K562 (cell line): ENCODE data around the gene ZKSCAN5. TPM values are rescaled to one million over a fixed set of nuclear protein-coding genes. Genes with fewer than 3 reads are reported as not detected.

Source experiments
- ATAC-seq: fragments of 200-7000 bp; cut with Tn5 transposase; 3 replicates; pipeline ENCODE4 v1.9.1; 2020; ENCODE audit warnings: moderate library complexity
- BruUV-seq: library from RNA; stranded (reverse); fragments of 400-500 nt; replicated peaks from 2 replicates; lab custom pipeline; 2021; lab: Mats Ljungman, UMichigan
- CTCF ChIA-PET: fragments of 300-600 bp; formaldehyde crosslinking; extraction: SDS; loops from one replicate; lab custom pipeline; 2021; ENCODE audit warnings: low intra/inter-chr PET ratio; lab: Yijun Ruan, JAX
- POLR2A ChIA-PET: fragments of 300-600, 350-650 bp; sonication (Branson Sonifier 250); formaldehyde crosslinking; extraction: SDS; loops from one replicate; lab custom pipeline; 2021; ENCODE audit warnings: antibody characterized with exemption, inconsistent platforms; lab: Yijun Ruan, JAX
- DNase-seq, 4 experiments: peaks; one replicate each; pipeline versions ENCODE4 v3.0.0 to v3.0.0-alpha.2; 2011 to 2018; ENCODE audit warnings: low spot score in 3 of 4, mixed read lengths in 3 of 4; ENCODE audit errors: extremely low read depth in 1 of 4
- FAIRE-seq: peaks from 2 replicates; lab custom pipeline; 2011; peaks lifted over from hg19 to GRCh38; lab: Jason Lieb, UNC
- H2AFZ ChIP-seq: 2 replicates; pipeline ENCODE4 v1.6.0; 2011; ENCODE audit warnings: low read depth, low read length, control low read depth, inconsistent platforms
- H3K27ac ChIP-seq: fragments of 200-600 bp; 3 replicates; pipeline ENCODE4 v1.8.0; 2011; ENCODE audit warnings: low read depth, mild to moderate bottlenecking, control low read depth, inconsistent platforms, low read length, moderate library complexity, mixed read lengths; ENCODE audit errors: extremely low read depth
- H3K27me3 ChIP-seq, 2 experiments: fragments of 300-600 bp in 1 of 2; 2 replicates in 1 of 2; 3 replicates in 1 of 2; pipeline versions ENCODE4 v1.6.0 to v1.8.0; 2011; ENCODE audit warnings: inconsistent platforms in 2 of 2, low read length in 2 of 2, mild to moderate bottlenecking in 1 of 2, mixed read lengths in 1 of 2, moderate library complexity in 1 of 2; ENCODE audit not compliant: control insufficient read depth in 2 of 2, insufficient read depth in 2 of 2
- H3K36me3 ChIP-seq: fragments of 300-600 bp; 3 replicates; pipeline ENCODE4 v1.8.0; 2011; ENCODE audit warnings: mild to moderate bottlenecking, low read length, inconsistent platforms; ENCODE audit not compliant: control insufficient read depth, insufficient read depth
- H3K4me1 ChIP-seq, 2 experiments: fragments of 200-600 bp in 1 of 2; replicated peaks in 1 of 2; 2 replicates in 1 of 2; 3 replicates in 1 of 2; pipeline versions ENCODE4 v1.5.1 to v1.8.0; 2011; ENCODE audit warnings: inconsistent platforms in 2 of 2, low read length in 2 of 2, mild to moderate bottlenecking in 1 of 2, mixed read lengths in 1 of 2, moderate library complexity in 1 of 2; ENCODE audit not compliant: control insufficient read depth in 2 of 2, insufficient read depth in 2 of 2
- H3K4me2 ChIP-seq: 2 replicates; pipeline ENCODE4 v1.6.1; 2011; ENCODE audit warnings: low read length, control low read depth, inconsistent platforms, mixed read lengths; ENCODE audit not compliant: insufficient read depth
- H3K4me3 ChIP-seq: fragments of 200-600 bp; sonication (generic), shearing (Covaris generic); 2 replicates; pipeline ENCODE4 v1.5.1; 2016; ENCODE audit warnings: control low read depth, inconsistent platforms
- H3K79me2 ChIP-seq: fragments of 200-600 bp; 3 replicates; pipeline ENCODE4 v1.8.0; 2011; ENCODE audit warnings: low read length, inconsistent platforms; ENCODE audit not compliant: control insufficient read depth, insufficient read depth
- H3K9ac ChIP-seq, 2 experiments: 2 replicates each; pipeline versions ENCODE4 v1.6.0 to v1.6.1; 2011; ENCODE audit warnings: low read depth in 2 of 2, low read length in 2 of 2, control low read depth in 1 of 2, inconsistent platforms in 1 of 2, mild to moderate bottlenecking in 1 of 2, mixed read lengths in 1 of 2; ENCODE audit not compliant: insufficient read depth in 1 of 2
- H3K9me1 ChIP-seq: one replicate; pipeline ENCODE4 v1.6.0; 2011; ENCODE audit warnings: inconsistent platforms, mild to moderate bottlenecking, low read length, moderate library complexity; ENCODE audit not compliant: control insufficient read depth, insufficient read depth
- H3K9me3 ChIP-seq: replicated peaks from 2 replicates; pipeline ENCODE4 v1.5.1; 2011; ENCODE audit warnings: low read depth, low read length, inconsistent platforms; ENCODE audit not compliant: control insufficient read depth, insufficient read depth
- H4K20me1 ChIP-seq: replicated peaks from 2 replicates; pipeline ENCODE4 v1.6.1; 2011; ENCODE audit warnings: low read length, inconsistent platforms, mixed read lengths; ENCODE audit not compliant: control insufficient read depth, insufficient read depth
- KLF1 ChIP-seq: fragments of 450-650 bp; IDR thresholded peaks from 2 replicates; pipeline ENCODE4 v1.6.1; 2016; ENCODE audit warnings: missing genetic modification characterization, missing compliant biosample characterization
- L3MBTL2 ChIP-seq: fragments of 450-650 bp; IDR thresholded peaks from 2 replicates; pipeline ENCODE4 v1.6.1; 2016; ENCODE audit warnings: mild to moderate bottlenecking, moderate library complexity
- MEIS2 ChIP-seq: fragments of 450-650 bp; IDR thresholded peaks from 2 replicates; pipeline ENCODE4 v1.6.1; 2014; ENCODE audit warnings: mild to moderate bottlenecking; ENCODE audit not compliant: partially characterized antibody
- NFE2L1 ChIP-seq: fragments of 450-650 bp; IDR thresholded peaks from 2 replicates; pipeline ENCODE4 v1.6.1; 2016; ENCODE audit warnings: missing genetic modification characterization, low read depth, mild to moderate bottlenecking, missing compliant biosample characterization, moderate library complexity, borderline replicate concordance
- RFX1 ChIP-seq: fragments of 450-650 bp; IDR thresholded peaks from 2 replicates; pipeline ENCODE4 v1.6.1; 2016; ENCODE audit warnings: mild to moderate bottlenecking, moderate library complexity
- SAFB2 ChIP-seq: fragments of 200-400 bp; formaldehyde crosslinking; IDR thresholded peaks from 2 replicates; pipeline ENCODE4 v1.6.1; 2018; ENCODE audit warnings: borderline replicate concordance, low read length, low read depth, moderate library complexity; ENCODE audit not compliant: severe bottlenecking
- SP1 ChIP-seq: sonication (generic); formaldehyde crosslinking; IDR thresholded peaks from 2 replicates; pipeline ENCODE4 v1.8.1; 2022; ENCODE audit warnings: mild to moderate bottlenecking, missing genetic modification reagents
- WGBS: fragments of 100-300 bp; shearing (Covaris generic); methylation state at CpG from one replicate; pipeline ENCODE4 v1.1.6; 2016; ENCODE audit warnings: low coverage, mixed read lengths; ENCODE audit not compliant: insufficient coverage; ENCODE audit errors: missing lambda C conversion rate; 5-methylcytosine and 5-hydroxymethylcytosine counted together
- in situ Hi-C: fragments of 300-500 bp; cut with MboI; formaldehyde crosslinking; loops from 4 replicates; pipeline ENCODE4 v1.15.0; 2018; ENCODE audit warnings: inconsistent platforms, mixed read lengths
- intact Hi-C: fragments of 100-400 bp; cut with micrococcal nuclease; formaldehyde crosslinking; loops from 2 replicates; pipeline ENCODE4 v1.14.2; 2022
- polyA plus RNA-seq, 8 experiments: library from polyadenylated mRNA; depleted of rRNA in 4 of 8; stranded (reverse) in 5 of 8; unstranded in 3 of 8; fragments of >200 nt; fragmentation: Nextera tagmentation in 2 of 8; fragmentation: Illumina TruSeq in 1 of 8; extraction: Ambion mirVana in 2 of 8; extraction: Trizol in 1 of 8; gene quantifications; 2 replicates each; pipeline versions ENCODE4 v1.2.1 to v1.2.3, GENCODE V29; 2011 to 2014; ENCODE audit warnings: inconsistent platforms in 1 of 8, missing spikeins in 1 of 8
- total RNA-seq, 7 experiments: library from RNA; depleted of rRNA in 6 of 7; stranded (reverse); fragments of >200 nt in 6 of 7; fragmentation: Illumina TruSeq in 2 of 7; extraction: Trizol in 2 of 7; gene quantifications; 2 replicates each; pipeline versions ENCODE4 v1.2.1 to v1.2.3, GENCODE V29; 2011 to 2021; ENCODE audit warnings: low replicate concordance in 1 of 7
- TF ChIP-seq, protein P1 (sequence below), 2 experiments: IDR thresholded peaks; 2 replicates each; pipeline ENCODE4 v1.6.1; 2011; ENCODE audit warnings: borderline replicate concordance in 1 of 2, control low read depth in 1 of 2, low read depth in 1 of 2, low read length in 1 of 2, mild to moderate bottlenecking in 1 of 2, mixed read lengths in 1 of 2, moderate library complexity in 1 of 2; ENCODE audit not compliant: insufficient read depth in 1 of 2, insufficient read length in 1 of 2, poor library complexity in 1 of 2, severe bottlenecking in 1 of 2; ENCODE audit errors: extremely low read depth in 1 of 2
- TF ChIP-seq, protein P2 (sequence below): fragments of 450-650 bp; IDR thresholded peaks from 2 replicates; pipeline ENCODE4 v1.6.1; 2016; ENCODE audit warnings: low read depth, mild to moderate bottlenecking, moderate library complexity
- TF ChIP-seq, protein P3 (sequence below), 2 experiments: fragments of 450-650 bp; IDR thresholded peaks; 2 replicates each; pipeline ENCODE4 v1.6.1; 2018; ENCODE audit warnings: mild to moderate bottlenecking in 2 of 2, low read depth in 1 of 2; ENCODE audit not compliant: partially characterized antibody in 2 of 2
- TF ChIP-seq, protein P4 (sequence below): fragments of 250-450 bp; sonication (Bioruptor Pico); IDR thresholded peaks from 2 replicates; pipeline ENCODE4 v1.4.0; 2020; ENCODE audit warnings: mild to moderate bottlenecking, moderate library complexity, borderline replicate concordance

ZKSCAN5 gene
- total and polyA plus RNA-seq, 9 of the 15 experiments (the other 6 are each of a cell fraction or from before 2014, with no cell fraction given): 4.2 to 19.0 (median 15.0) TPM

DNA sequence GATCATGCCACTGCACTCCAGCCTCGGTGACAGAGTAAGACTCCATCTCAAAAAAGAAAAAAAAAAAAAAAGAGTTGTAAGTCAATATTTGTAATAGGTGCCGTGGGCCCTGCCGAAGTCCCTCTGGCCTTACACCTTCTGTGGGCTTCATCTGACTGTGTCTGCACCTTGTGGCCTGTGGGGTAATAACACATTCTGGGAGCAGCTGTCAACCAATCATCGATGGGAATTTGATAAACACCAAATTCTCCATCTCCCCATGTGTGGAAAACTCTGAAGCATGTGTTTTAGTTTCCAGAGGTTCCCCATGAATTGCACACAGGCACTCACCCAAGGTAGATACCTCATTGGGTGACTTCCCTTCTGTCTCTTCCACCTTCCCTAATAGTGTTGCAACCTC lies 15.2 kb upstream of the ZKSCAN5 start:
- no peaks in the 10 kb centered on the region for H3K27me3 ChIP-seq
- H3K27ac ChIP-seq: no peak overlapping the region
- no peaks in the 10 kb centered on the region for H4K20me1 ChIP-seq
- 0 out of 3 replicates have a peak, but pooled peaks cover 3% of the 10 kb centered on the region for H3K79me2 ChIP-seq
- WGBS: 53% methylated on average over 4 of the region's 4 CpGs
- H3K9me1 ChIP-seq: no peaks in the 10 kb centered on the region
- H3K4me3 ChIP-seq: no peak overlapping the region
- peak; percentile 71 for FAIRE-seq
- H3K9ac ChIP-seq: no peak overlapping the region
- in situ Hi-C loops: no loop called here
- ChIA-PET CTCF (interaction anchor here (0.7 kb wide), 1 partner anchor 567 kb away, joined by 4 read pairs; no protein-coding TSS in a partner anchor), POLR2A (interaction anchor here (0.7 to 1.4 kb wide), 6 partner anchors 8 to 81 kb away, joined by 3 to 4 read pairs (median 3); partner anchors contain the start of genes BUD31 and PDAP1)
- H2AFZ ChIP-seq: no peak overlapping the region
- DNase-seq: peak in 3 of 4 experiments; percentile 41 to 56 (median 44)
- no peak overlapping the region for H3K4me2 ChIP-seq
- BruUV-seq: no TSS peak
- intact Hi-C loops: no loop called here
- peaks cover 39% of the 10 kb centered on the region for H3K36me3 ChIP-seq
- ATAC-seq: peak; percentile 82
- H3K4me1 ChIP-seq: no peaks in the 10 kb centered on the region
- H3K9me3 ChIP-seq: peaks cover 12% of the 10 kb centered on the region
- TF ChIP-seq SAFB2: no peak
- TF ChIP-seq RFX1: no peak
- TF ChIP-seq, protein P1, sequence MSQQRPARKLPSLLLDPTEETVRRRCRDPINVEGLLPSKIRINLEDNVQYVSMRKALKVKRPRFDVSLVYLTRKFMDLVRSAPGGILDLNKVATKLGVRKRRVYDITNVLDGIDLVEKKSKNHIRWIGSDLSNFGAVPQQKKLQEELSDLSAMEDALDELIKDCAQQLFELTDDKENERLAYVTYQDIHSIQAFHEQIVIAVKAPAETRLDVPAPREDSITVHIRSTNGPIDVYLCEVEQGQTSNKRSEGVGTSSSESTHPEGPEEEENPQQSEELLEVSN (IDR thresholded peaks at IDR 0.05; ENCODE audit: borderline replicate concordance in 1 of 2, extremely low read depth in 1 of 2, insufficient read depth in 1 of 2, insufficient read length in 1 of 2, low read depth in 1 of 2, low read length in 1 of 2, poor library complexity in 1 of 2, severe bottlenecking in 1 of 2): peak in 1 of 2 experiments; percentile 56
- no peak for TF ChIP-seq KLF1
- peak; percentile 29 for TF ChIP-seq MEIS2
- TF ChIP-seq, protein P2, sequence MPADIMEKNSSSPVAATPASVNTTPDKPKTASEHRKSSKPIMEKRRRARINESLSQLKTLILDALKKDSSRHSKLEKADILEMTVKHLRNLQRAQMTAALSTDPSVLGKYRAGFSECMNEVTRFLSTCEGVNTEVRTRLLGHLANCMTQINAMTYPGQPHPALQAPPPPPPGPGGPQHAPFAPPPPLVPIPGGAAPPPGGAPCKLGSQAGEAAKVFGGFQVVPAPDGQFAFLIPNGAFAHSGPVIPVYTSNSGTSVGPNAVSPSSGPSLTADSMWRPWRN: no peak
- TF ChIP-seq L3MBTL2: peak; percentile 69
- TF ChIP-seq, protein P3, sequence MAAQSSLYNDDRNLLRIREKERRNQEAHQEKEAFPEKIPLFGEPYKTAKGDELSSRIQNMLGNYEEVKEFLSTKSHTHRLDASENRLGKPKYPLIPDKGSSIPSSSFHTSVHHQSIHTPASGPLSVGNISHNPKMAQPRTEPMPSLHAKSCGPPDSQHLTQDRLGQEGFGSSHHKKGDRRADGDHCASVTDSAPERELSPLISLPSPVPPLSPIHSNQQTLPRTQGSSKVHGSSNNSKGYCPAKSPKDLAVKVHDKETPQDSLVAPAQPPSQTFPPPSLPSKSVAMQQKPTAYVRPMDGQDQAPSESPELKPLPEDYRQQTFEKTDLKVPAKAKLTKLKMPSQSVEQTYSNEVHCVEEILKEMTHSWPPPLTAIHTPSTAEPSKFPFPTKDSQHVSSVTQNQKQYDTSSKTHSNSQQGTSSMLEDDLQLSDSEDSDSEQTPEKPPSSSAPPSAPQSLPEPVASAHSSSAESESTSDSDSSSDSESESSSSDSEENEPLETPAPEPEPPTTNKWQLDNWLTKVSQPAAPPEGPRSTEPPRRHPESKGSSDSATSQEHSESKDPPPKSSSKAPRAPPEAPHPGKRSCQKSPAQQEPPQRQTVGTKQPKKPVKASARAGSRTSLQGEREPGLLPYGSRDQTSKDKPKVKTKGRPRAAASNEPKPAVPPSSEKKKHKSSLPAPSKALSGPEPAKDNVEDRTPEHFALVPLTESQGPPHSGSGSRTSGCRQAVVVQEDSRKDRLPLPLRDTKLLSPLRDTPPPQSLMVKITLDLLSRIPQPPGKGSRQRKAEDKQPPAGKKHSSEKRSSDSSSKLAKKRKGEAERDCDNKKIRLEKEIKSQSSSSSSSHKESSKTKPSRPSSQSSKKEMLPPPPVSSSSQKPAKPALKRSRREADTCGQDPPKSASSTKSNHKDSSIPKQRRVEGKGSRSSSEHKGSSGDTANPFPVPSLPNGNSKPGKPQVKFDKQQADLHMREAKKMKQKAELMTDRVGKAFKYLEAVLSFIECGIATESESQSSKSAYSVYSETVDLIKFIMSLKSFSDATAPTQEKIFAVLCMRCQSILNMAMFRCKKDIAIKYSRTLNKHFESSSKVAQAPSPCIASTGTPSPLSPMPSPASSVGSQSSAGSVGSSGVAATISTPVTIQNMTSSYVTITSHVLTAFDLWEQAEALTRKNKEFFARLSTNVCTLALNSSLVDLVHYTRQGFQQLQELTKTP (IDR thresholded peaks at IDR 0.05; ENCODE audit: low read depth in 1 of 2, partially characterized antibody in 2 of 2): no peak
- TF ChIP-seq SP1: no peak
- TF ChIP-seq, protein P4, sequence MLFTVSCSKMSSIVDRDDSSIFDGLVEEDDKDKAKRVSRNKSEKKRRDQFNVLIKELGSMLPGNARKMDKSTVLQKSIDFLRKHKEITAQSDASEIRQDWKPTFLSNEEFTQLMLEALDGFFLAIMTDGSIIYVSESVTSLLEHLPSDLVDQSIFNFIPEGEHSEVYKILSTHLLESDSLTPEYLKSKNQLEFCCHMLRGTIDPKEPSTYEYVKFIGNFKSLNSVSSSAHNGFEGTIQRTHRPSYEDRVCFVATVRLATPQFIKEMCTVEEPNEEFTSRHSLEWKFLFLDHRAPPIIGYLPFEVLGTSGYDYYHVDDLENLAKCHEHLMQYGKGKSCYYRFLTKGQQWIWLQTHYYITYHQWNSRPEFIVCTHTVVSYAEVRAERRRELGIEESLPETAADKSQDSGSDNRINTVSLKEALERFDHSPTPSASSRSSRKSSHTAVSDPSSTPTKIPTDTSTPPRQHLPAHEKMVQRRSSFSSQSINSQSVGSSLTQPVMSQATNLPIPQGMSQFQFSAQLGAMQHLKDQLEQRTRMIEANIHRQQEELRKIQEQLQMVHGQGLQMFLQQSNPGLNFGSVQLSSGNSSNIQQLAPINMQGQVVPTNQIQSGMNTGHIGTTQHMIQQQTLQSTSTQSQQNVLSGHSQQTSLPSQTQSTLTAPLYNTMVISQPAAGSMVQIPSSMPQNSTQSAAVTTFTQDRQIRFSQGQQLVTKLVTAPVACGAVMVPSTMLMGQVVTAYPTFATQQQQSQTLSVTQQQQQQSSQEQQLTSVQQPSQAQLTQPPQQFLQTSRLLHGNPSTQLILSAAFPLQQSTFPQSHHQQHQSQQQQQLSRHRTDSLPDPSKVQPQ (CRISPR knock-in tag): no peak
- no peak for TF ChIP-seq NFE2L1
